HG02642 (cell line): Measurements from ENCODE around the gene PGC.

Source experiments
- ATAC-seq: cut with Tn5 transposase; IDR thresholded peaks from one replicate; pipeline ENCODE4 v1.9.1; 2021; ENCODE audit warnings: mild to moderate bottlenecking; ENCODE audit not compliant: unreplicated experiment, poor library complexity

Gene PGC

GRCh38 chr6:41750374-41750773, 3.2 kb upstream of the PGC start:
- no peak for ATAC-seq

DNA sequence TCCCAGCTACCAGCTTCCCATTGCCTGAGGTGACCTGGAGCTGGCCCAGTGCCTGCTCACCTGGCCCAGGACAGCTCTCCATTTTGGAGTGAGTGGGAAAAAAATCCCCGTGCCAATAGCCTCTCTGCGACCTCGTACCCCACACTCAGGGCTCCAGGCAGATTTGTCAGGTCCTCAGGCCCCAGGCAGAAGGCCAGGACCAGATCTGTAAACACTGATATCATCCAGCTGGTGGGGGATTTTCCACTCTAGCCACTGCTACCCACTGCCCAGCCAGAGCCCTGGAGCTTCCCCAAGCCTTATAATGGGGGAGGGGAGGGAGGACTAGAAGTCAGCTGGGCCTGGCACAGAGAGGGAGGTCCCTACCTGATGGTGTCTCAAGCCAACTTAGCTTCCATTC, 1.3 kb upstream of the PGC start:
- ATAC-seq = no peak

DNA sequence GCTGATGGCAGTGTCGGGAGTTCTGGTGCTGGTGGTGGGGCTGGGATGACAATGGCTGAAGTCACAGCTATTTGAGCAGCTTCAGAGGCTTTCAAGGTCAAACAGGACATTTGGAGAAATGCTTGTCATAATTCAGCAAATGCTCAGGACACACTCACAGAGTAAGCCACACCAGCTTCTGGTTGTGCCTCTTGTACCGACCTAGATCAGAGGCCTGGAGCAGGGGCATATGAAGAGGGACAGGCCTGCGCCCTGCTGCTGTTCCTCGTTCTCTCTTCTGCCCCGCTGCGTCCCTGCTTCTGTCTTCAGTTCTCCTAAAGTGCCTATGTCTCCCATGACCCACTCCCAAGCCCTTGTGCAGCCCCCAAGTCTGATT, 893 bp upstream of the PGC start:
- ATAC-seq = no peak

GRCh38 chr6:41746107-41746506, 1.1 kb downstream of the PGC start:
- ATAC-seq = no peak

DNA sequence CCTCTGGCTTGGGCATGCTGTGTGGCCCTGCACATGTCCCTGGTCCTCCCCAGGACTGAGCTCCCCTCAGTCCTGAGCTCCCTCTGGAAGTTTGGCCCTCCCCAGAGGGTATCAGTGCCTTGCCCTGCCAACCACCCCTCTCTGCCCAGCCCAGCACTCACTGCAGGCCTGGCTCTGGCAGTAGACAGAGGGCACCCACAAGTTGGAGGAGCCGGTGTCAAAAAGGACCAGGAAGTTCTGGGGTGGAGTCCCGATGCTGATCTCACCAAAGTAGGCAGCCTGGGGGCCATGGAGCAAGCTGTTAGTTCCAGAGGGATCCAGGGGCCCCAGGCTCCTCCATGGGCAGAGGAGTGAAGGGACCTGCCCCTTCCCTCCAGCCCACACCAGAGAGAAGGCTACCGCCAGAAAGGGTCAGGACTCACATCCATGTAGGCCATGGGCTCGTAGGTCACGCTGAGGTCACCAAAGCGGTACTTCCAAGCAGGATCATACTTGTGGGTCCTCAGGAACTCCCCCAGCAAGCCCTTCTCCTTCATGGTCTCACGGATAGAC, 2.9 kb downstream of the PGC start:
- no peak for ATAC-seq

GRCh38 chr6:41743406-41744235, 3.6 kb downstream of the PGC start:
- no peak for ATAC-seq

DNA sequence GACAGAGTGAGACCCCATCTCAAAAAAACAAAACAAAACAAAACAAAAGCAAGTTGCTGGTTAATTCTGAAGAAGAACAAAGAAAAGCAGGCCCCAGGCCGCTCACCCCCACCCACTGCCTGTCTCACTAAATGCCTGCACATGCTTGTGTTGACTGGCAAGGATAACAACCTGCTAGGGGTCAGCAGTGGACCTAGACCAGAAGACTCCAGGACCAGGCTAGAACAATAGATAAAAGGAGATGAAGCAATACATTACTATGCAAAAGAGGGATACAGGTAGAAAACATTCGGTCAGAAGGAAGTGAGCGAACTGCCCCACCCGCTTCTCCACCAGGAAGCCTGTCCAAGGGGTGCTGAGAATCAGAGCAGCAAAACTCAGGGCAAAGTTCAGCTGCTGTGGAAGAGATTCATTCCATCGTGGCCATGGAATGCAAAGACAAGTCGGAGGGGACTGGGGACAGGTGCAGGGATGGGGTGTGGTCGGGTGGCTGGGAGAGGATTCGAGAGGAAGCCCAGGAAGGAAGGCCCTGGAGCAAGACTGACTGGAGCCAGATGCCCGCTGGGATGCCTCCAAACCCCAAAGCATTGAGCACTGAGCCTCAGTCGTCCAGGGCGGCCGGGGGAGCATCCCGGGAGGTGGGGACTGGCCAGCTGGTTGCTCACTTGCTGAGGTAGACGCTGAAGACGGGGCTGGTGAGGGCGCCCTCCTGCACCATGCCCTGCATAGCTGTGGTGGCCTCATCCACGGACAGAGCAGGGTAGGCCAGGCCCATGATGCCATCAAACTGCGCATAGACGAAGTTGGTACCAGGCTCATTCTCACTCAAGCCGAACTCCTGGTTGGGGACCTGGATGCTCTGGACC, 5.3 kb downstream of the PGC start:
- ATAC-seq = no peak

DNA sequence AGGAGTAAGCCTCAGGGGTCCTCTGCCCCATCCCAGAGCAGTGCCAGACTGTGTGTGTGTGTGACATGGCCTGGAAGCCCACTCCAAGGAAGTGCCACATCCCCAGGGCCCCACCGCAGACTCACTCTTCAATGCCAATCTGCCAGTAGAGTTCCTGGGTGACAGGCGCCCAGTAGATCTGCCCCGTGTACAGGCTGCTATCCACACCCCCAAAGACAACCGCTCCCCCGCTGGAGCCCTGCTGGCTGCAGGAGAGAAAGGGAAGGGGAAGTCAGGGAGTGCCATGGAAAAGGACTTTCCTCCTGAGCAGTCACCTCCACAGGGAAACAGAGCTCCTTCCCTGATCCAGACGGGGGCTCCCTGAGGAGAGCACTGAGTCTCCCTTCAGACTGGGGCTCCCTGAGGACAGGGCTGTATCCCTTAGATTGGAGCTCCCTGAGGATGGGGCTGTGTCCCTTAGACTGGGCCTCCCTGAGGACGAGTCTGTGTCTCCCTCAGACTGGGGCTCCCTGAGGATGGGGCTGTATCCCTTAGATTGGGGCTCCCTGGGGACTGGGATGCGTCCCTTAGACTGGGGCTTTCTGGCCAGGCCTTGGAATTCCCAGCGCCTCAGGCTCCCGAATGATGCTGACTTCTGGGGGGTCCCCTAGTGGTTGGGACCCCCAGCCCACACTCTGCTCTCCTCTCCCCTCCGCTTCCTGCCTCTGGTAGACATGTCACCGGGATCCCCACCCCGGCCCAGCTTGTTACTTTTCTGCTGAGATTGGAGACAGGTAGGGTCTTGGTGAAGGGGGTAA, 6.6 kb downstream of the PGC start:
- no peak for ATAC-seq

DNA sequence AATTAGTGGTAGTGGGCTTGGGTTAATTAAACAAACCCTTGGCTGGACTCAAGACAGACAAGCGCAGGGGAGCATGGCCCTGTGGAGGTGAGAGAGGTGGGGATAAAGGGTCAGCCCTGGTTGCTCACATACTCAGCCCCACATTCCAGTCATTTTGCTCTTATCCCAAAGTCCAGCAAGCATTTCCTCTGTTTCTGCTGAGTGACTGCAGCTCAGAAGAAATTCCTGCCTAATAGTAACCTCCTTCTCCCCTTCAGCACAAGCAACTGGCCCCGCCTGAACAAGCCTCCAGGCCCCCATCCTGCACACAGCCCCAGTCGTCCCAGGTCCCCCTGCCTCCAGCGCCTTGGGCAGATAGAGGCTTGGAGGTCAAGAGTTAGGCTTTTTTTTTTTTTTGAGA, 8.2 kb downstream of the PGC start:
- ATAC-seq = no peak

GRCh38 chr6:41737591-41738130, 9.5 kb downstream of the PGC start:
- ATAC-seq = no peak

DNA sequence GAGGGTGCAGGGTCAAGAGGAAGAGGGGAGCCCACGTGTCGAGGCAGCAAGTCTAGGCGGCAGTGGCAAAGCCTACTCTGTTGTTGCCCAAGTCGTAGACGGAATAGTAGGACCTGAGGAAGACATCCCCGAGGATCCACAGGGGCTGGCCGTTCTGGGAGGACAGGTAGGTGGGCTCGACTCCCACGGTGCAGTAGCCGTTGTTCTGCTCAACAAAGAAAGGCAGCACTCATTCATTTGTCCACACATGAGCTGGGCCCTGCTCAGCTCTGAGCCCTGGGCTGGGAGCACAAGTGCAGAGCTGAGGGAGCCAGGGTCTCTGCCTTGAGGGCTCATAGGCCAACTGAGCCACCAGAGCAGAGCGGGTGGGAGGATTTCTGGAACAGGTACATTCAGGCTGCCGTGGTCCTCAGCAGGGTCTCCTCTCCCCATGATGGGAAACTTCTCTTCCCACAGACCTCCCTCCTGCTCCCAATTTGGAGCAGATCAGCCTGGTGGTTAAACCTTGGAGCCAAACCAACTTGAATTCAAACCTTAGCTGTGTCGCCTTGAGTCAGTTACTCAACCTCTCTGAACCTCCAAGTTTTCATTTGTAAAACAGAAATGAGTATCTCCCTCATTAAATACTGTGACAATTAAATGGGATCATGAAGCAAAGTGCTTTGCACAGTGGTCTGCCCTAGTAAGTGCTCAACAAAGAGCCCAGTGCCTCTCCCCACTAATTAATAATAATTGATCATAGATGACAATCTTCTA, 10.2 kb downstream of the PGC start:
- ATAC-seq = no peak

- ATAC-seq = no peak
Measured at GRCh38 chr6:41736186-41736733, 10.9 kb downstream of the PGC start.

- peak; percentile 54 for ATAC-seq
Measured at GRCh38 chr6:41735427-41736185, 11.6 kb downstream of the PGC start, which contains the start of gene TFEB. TSS of gene TFEB (minus strand) at chr6:41735608. CDS start at chr6:41691213, 44,395 bp downstream.

- peak; percentile 31 for ATAC-seq
Measured at GRCh38 chr6:41734666-41735426, 12.4 kb downstream of the PGC start.

GRCh38 chr6:41733707-41734665, 13.2 kb downstream of the PGC start:
- ATAC-seq = peak; percentile 48

- ATAC-seq = no peak
Measured at GRCh38 chr6:41733360-41733706, 13.9 kb downstream of the PGC start.
